Lower leg skin (tissue), 3 donors: Measurements from ENCODE around the gene DENND11.

Source experiments
- POLR2A ChIP-seq, 2 donors: fragments of 450-650 bp; IDR thresholded peaks; one replicate each; pipeline ENCODE4 v1.6.1; 2016 to 2017; ENCODE audit warnings: antibody characterized with exemption in 2 of 2, mild to moderate bottlenecking in 1 of 2, moderate library complexity in 1 of 2
- TF ChIP-seq, protein P1 (sequence below), 3 donors: fragments of 450-650 bp; IDR thresholded peaks; one replicate each; pipeline ENCODE4 v1.5.1; 2016; ENCODE audit warnings: antibody characterized with exemption in 3 of 3, mild to moderate bottlenecking in 3 of 3, moderate library complexity in 2 of 3

DNA sequence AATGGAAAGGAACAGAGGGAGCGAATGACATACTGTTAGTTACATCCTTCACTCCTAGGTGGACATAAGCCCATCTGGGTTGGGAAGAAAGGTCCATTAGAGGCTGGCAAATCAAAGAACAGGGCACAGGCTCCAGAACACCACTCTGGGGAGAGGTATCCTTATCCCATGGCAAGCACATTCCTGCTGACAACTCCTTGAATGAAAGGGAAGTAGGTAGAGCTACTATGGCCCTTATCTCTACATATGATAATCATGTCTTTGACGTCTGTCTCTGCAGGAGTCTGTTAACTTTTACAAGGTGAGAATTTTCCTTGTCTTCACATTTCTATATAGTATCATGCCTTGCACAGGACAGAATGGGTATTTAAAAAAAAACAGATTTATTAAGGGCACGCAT, 10.4 kb downstream of the DENND11 start:
- TF ChIP-seq, protein P1, sequence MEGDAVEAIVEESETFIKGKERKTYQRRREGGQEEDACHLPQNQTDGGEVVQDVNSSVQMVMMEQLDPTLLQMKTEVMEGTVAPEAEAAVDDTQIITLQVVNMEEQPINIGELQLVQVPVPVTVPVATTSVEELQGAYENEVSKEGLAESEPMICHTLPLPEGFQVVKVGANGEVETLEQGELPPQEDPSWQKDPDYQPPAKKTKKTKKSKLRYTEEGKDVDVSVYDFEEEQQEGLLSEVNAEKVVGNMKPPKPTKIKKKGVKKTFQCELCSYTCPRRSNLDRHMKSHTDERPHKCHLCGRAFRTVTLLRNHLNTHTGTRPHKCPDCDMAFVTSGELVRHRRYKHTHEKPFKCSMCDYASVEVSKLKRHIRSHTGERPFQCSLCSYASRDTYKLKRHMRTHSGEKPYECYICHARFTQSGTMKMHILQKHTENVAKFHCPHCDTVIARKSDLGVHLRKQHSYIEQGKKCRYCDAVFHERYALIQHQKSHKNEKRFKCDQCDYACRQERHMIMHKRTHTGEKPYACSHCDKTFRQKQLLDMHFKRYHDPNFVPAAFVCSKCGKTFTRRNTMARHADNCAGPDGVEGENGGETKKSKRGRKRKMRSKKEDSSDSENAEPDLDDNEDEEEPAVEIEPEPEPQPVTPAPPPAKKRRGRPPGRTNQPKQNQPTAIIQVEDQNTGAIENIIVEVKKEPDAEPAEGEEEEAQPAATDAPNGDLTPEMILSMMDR (IDR thresholded peaks at IDR 0.05), result no peak
- no peak for TF ChIP-seq POLR2A (IDR thresholded peaks at IDR 0.05)
